ELF-1 (cell line): Measurements from ENCODE around the gene P3H3.

Experiments
- DNase-seq: peaks from one replicate; pipeline ENCODE4 v3.0.0-alpha.2; 2016; ENCODE audit warnings: low read depth, low spot score

The P3H3 gene, protein sequence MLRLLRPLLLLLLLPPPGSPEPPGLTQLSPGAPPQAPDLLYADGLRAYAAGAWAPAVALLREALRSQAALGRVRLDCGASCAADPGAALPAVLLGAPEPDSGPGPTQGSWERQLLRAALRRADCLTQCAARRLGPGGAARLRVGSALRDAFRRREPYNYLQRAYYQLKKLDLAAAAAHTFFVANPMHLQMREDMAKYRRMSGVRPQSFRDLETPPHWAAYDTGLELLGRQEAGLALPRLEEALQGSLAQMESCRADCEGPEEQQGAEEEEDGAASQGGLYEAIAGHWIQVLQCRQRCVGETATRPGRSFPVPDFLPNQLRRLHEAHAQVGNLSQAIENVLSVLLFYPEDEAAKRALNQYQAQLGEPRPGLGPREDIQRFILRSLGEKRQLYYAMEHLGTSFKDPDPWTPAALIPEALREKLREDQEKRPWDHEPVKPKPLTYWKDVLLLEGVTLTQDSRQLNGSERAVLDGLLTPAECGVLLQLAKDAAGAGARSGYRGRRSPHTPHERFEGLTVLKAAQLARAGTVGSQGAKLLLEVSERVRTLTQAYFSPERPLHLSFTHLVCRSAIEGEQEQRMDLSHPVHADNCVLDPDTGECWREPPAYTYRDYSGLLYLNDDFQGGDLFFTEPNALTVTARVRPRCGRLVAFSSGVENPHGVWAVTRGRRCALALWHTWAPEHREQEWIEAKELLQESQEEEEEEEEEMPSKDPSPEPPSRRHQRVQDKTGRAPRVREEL

GRCh38 chr12:6827982-6828780, at the start of gene P3H3:
Gene P3H3 (plus strand): TSS chr12:6828407. CDS start chr12:6828441, 34 bp downstream.
- no peak for DNase-seq

GRCh38 chr12:6778574-6779550, 49.3 kb upstream of the P3H3 start:
- peak; percentile 97 for DNase-seq

- DNase-seq, result no peak
These were observed 48.3 kb upstream of the P3H3 start for GRCh38 chr12:6779708-6780432.

DNA sequence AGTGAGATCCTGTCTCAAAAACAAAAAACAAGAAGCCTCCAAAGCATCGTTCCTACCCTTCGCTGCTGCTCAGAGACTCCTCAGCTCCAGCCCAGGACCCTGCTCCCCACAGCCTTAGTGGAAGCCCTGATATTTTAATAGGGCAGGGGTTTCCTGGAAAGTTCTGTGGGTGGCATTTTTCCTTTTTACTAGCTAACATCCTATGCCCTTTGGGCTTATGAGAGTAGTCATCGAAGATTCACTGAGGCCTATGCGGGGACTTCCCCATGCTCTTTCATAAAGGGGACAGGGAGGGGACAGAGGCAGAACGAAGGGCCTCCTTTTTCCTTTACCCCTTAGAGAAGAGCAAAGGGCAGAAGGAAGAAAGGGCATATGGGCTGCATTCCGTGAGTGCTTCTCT, 47.6 kb upstream of the P3H3 start:
- DNase-seq, result no peak

DNA sequence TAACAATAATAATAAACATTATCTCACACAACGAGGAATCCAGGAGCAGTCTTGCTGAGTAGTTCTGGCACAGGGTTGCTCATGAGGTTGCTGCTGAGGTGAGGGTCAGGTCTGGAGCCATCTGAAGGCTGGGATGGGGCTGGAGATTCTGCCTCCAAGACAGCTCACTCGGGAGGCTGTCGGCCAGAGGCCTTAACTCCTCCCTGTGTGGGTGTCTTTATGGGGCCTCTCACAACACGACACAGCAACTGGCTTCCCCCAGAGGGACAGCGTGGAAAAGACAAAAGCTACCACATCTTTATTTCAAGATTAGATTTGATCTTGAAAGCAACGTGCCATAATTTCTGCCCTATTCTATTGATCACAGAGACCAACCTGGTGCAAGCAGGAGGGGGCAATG, 46.1 kb upstream of the P3H3 start:
- DNase-seq, result no peak

- no peak for DNase-seq
These were observed 45.2 kb upstream of the P3H3 start for GRCh38 chr12:6782850-6783566.

GRCh38 chr12:6783828-6784227, 44.4 kb upstream of the P3H3 start:
- no peak for DNase-seq

GRCh38 chr12:6784296-6784695, 43.9 kb upstream of the P3H3 start:
- DNase-seq, result no peak

GRCh38 chr12:6784761-6785160, 43.4 kb upstream of the P3H3 start:
- no peak for DNase-seq

DNA sequence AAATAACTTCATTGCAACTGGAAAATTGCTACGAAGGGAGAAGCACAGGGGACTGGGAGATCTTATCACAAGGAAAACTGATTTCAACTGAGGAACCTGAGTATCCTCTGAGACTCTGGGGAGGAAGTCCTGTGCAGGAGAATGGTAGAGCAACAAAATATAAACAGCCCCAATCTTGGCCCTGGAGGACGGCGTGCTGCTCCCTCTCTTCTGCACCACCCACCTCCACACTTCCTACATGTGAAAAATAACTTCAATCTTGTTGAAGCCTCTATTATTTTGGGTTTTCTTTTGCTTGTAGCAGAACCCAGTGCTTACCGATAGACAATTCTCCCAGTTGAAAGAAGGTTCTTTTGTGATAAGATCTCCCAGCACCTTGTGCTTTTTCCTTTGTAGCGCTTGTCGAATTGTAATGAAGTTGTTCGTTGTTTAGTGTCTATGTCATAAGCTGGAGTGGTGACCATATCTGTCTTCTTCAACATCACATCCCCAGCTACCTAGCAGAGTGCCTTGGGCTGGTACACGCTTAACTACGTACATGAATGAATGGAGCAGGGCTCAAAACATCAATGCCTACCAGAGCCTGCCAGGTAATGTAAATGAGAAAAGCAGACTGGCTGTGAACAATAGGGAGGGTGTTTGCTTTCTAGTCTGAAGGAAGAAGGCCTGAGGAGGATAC, 41.7 kb upstream of the P3H3 start:
- DNase-seq, result peak; percentile 47

- peak; percentile 0 for DNase-seq
These were observed 40.9 kb upstream of the P3H3 start for GRCh38 chr12:6787309-6787708.

GRCh38 chr12:6788972-6789924, 39.0 kb upstream of the P3H3 start, which contains the start of gene CD4:
Gene CD4 (plus strand): TSS chr12:6789528. CDS start chr12:6800139, 10,611 bp downstream.
- peak; percentile 28 for DNase-seq

- peak; percentile 2 for DNase-seq
These were observed 37.6 kb upstream of the P3H3 start for GRCh38 chr12:6790496-6791150.

- DNase-seq, result peak; percentile 2
These were observed 36.2 kb upstream of the P3H3 start for GRCh38 chr12:6791931-6792520.

DNA sequence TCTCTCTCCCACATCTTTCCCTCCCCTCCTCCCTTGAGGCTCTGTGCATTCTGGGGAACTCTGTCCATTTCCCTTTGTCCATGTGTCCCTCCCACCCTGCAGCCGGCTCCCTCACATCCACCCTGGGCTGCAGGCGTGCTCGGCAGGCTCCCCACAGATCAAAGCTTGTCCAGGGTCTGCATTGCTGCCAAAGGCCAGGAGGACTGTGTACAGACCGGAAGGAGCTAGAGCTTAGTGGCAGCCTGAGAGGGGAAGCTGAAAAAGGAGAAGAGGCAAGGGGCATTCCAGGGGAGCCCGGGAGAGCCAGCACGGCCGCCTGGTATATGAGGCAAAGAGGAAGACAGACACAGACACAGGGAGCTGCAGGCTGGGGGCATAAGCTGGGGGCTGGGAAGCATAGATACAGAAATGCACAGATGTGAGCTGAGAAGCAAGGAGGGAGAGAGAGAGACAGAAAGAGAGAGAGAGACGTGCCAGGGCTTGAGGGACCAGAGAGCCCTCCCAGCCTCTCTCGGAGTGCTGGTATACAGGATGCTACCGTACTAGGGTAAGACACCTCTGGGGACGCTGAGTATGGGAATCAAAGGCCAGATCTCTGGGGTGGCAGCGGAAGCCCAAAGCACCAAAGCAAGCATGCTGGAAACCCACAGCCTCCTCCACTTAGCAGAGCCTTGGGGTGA, 35.5 kb upstream of the P3H3 start:
- DNase-seq, result peak; percentile 68

- no peak for DNase-seq
These were observed 33.1 kb upstream of the P3H3 start for GRCh38 chr12:6795088-6795487.
